Measurements from ENCODE around the gene CD109.
"Not testable (repeated sequence)": the region's sequence is repeated elsewhere in the genome, so short reads cannot be mapped to it uniquely, and the experiment has no call there.

Gene CD109

GRCh38 chr6:73719046-73719445, 23.0 kb downstream of the CD109 start:
- no peak for DNase-seq (ENCODE audit: insufficient read length, low spot score)
- no peak for FAIRE-seq
- no peak for TF ChIP-seq CTCF (IDR thresholded peaks at IDR 0.05; ENCODE audit: insufficient read depth, missing control alignments)

GRCh38 chr6:73722318-73723060, 26.5 kb downstream of the CD109 start:
- FAIRE-seq, result no peak
- TF ChIP-seq CTCF (IDR thresholded peaks at IDR 0.05; ENCODE audit: insufficient read depth, missing control alignments), result no peak
- DNase-seq (ENCODE audit: insufficient read length, low spot score), result no peak

GRCh38 chr6:73723480-73723879, 27.5 kb downstream of the CD109 start:
- not testable (repeated sequence) for DNase-seq (ENCODE audit: insufficient read length, low spot score); FAIRE-seq

GRCh38 chr6:73724389-73724788, 28.4 kb downstream of the CD109 start:
- no peak for TF ChIP-seq CTCF (IDR thresholded peaks at IDR 0.05; ENCODE audit: insufficient read depth, missing control alignments)
- no peak for FAIRE-seq
- DNase-seq (ENCODE audit: insufficient read length, low spot score), result no peak

- FAIRE-seq; DNase-seq (ENCODE audit: insufficient read length, low spot score): not testable (repeated sequence)
Measured at GRCh38 chr6:73725192-73725591, 29.2 kb downstream of the CD109 start.

GRCh38 chr6:73727114-73727513, 31.1 kb downstream of the CD109 start:
- TF ChIP-seq CTCF (IDR thresholded peaks at IDR 0.05; ENCODE audit: insufficient read depth, missing control alignments), result no peak
- FAIRE-seq (no peak), DNase-seq (ENCODE audit: insufficient read length, low spot score) (no peak)

GRCh38 chr6:73728548-73729205, 32.7 kb downstream of the CD109 start:
- FAIRE-seq (no peak), DNase-seq (ENCODE audit: insufficient read length, low spot score) (no peak)
- TF ChIP-seq CTCF (IDR thresholded peaks at IDR 0.05; ENCODE audit: insufficient read depth, missing control alignments), result no peak

GRCh38 chr6:73731285-73731684, 35.3 kb downstream of the CD109 start:
- no peak for DNase-seq (ENCODE audit: insufficient read length, low spot score)
- no peak for TF ChIP-seq CTCF (IDR thresholded peaks at IDR 0.05; ENCODE audit: insufficient read depth, missing control alignments)

More at GRCh38 chr6:73731285-73731684, 35.3 kb downstream of the CD109 start:
- no peak for FAIRE-seq
